GM18868 (cell line): ENCODE results near the gene RAPGEF1.
A peak's percentile ranks its signal among the peaks of the same experiment; 100 is the strongest.
"Not testable (repeated sequence)": the region's sequence is repeated elsewhere in the genome, so short reads cannot be mapped to it uniquely, and the experiment has no call there.

Experiments used
- ATAC-seq: cut with Tn5 transposase; IDR thresholded peaks from one replicate; pipeline ENCODE4 v1.9.1; 2021; ENCODE audit warnings: mild to moderate bottlenecking, moderate library complexity; ENCODE audit not compliant: unreplicated experiment

Gene RAPGEF1

DNA sequence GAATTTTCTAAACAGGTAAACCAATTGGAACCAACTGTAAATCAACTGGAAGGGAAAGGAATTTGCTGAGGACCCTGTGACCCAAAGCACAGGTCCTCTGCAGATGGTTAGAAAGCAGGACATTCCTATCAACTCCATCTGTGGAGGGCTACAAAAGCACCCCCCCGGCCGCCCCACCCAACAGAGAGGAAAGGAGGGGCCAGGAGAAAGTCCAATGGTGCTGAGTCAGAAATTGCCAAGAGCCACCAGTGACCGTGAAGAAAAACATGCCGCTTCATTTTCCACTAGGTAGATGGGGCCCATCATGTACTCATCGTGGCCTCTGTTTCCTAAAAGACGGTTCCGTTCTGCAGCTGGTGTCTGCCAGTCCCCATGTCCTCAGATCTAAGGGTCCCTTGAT, 66.3 kb downstream of the RAPGEF1 start:
- ATAC-seq: no peak

DNA sequence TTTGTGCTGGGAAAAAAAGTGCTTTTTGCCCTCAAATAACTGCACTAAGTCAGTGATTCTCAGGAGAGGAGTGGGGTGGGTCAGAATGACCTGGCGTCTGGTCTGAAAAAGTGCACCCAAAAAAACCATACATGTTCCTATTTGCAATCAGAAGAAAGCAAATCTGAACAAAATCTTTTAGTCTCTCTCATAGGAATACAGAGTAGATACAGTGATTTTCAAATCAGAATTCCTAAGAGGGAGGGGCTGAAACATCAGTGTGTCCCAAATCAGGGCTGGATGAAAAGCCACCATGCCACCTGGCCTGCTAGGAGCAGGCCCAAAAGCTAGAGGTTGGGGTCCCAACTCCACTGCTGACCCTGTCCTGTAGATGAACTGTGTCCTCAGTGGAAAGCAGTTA, 66.8 kb downstream of the RAPGEF1 start:
- no peak for ATAC-seq

DNA sequence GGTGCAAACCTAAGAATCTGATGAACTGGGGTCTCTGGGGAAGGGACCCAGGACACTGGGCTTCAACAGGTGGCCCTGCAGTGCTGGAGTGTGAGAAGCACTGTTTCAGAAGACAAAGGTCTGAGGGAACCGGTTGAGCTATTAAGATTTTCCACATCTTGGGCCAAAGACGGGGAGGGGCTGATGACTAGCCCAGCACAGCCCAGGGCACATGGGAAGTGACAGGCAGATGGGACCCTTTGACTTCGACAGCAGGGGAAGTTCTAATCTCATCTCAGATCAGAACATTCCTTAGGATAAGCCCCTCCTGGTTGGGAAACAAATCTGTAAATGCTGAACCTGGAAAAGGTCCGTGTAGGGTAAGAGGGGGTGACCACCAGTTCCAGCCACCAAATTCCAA, 67.4 kb downstream of the RAPGEF1 start:
- no peak for ATAC-seq

DNA sequence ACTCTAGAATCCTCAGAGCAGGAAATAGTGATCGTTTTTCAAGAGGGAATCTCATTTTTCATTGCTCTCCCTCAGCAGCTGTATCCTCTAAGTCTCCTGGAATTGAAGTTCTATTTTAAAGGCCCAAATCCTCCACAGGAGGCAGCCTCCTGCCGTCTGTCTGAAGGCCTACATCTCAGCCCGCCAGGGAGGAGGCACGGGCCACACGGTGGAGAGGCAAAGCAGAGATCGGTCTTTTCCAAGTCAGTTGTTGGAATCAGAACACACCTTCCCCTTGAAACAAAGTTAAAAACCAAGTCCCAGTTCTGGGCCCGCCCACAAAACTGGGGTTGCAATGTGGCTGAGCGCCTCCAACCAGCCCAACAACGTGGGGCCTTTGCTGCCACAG, 68.7 kb downstream of the RAPGEF1 start:
- ATAC-seq: no peak

- no peak for ATAC-seq
Measured at GRCh38 chr9:131670247-131671132, 69.4 kb downstream of the RAPGEF1 start.

DNA sequence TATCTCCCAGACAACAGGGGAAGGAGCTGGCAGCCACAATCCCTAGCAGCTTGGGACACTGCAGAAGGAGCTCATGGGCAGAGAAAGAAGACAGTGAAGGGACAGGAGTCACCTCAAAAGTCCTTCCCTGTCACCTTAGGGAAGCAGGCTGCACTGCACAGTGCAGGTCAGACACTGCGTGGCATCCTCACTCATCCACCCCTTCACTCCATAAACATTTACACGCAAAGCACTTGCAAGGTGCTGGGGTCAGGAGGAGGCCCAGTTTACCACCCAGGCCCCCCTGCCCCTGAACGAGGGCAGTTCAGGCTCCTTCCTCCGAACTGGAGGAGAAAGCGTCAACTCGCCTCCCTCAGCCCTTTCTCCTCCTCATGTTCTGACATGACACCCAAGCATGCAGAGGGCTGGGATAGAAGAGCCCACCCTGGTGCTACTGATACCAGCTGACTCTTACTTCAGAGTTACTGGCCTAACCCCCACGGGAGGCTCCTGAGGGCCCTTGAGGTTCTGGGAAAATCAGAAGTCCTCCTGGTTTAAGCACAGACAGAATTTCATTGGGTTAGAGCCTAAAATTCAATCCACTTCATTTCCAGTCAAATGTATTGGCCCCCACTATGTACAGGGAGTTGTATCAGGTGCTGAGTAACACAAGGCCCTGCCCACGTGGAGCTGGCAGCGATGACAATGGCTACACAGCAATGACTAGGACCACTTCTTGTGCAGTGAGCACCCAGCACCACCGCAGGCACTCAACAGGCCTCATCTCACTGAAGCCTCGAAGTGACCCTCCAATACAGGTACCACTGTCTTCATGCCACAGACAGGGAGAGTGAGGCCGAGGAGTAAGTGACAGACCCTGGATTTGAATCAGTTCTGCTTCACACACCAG, 70.4 kb downstream of the RAPGEF1 start:
- ATAC-seq: no peak

GRCh38 chr9:131668439-131669268, 71.2 kb downstream of the RAPGEF1 start:
- peak; percentile 50 for ATAC-seq

DNA sequence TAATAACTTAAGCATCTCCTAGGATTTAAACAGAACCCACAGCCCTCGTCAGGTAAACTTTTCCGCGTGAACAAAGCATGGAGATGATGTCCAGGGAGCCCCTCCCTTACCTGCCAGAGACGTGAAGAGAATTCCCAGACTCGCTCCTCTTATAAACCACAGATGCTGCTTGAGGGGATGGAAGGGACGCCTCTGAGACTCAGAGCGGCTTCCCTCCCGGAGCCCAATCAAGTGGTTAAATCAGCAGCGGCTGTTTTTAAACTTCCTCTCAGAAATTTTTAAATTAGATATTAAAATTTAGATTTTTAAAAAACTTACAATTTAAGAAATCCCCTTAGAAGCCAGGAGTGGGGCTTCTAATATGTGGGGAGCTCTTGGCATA, 71.8 kb downstream of the RAPGEF1 start:
- ATAC-seq: no peak

DNA sequence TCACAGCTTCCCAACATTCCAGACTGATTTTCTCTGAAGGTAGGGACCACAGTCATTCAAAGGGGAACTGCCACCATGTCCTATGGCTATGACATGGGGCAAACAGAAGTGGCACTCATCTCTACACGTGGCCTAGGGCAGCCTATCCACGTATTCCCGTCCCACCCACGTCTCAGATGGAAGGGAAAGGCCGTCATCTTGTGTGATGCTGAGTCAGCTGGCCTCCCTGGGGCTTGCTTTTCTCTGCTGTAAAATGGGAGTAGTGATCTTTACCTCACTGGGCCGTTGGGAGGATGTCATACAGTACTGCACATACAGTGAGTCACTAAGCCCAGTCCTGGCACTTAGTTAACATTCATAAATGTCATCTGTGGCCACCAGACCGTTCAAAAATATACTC, 72.3 kb downstream of the RAPGEF1 start:
- no peak for ATAC-seq

GRCh38 chr9:131666774-131667173, 73.1 kb downstream of the RAPGEF1 start:
- ATAC-seq: no peak

- ATAC-seq: no peak
Measured at GRCh38 chr9:131666029-131666428, 73.8 kb downstream of the RAPGEF1 start.

DNA sequence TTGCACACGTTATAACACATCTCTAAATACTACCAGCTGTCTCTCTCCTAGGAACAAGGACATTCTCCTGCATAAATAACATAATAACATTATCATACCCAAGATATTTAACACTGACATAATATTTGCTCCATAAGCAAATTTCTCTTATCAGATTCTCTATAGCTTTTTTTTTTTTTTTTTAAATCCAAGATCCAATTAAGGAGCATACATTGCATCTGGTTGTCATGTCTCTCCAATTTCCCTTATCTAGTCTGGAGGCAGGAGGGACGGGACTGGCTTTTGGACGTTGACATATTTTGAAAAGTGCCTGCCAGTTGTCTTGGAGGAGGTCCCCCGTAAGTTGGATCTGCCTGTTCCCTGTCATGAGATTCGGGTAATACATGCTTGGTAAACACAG, 76.6 kb downstream of the RAPGEF1 start:
- ATAC-seq: no peak

DNA sequence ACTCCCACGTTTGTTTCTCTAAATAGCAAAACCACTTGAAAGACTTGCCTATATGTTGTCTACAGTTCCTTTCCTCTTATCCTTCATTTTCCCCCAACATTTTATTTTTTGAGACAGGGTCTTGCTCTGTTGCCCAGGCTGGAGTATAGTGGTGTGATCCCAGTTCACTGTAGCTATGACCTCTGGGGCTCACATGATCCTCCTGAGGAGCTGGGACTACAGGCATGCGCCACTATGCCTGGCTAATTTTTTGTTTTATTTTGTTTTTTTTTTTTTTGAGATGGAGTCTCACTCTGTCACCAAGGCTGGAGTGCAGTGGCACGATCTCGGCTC, 77.6 kb downstream of the RAPGEF1 start:
- not testable (repeated sequence) for ATAC-seq

DNA sequence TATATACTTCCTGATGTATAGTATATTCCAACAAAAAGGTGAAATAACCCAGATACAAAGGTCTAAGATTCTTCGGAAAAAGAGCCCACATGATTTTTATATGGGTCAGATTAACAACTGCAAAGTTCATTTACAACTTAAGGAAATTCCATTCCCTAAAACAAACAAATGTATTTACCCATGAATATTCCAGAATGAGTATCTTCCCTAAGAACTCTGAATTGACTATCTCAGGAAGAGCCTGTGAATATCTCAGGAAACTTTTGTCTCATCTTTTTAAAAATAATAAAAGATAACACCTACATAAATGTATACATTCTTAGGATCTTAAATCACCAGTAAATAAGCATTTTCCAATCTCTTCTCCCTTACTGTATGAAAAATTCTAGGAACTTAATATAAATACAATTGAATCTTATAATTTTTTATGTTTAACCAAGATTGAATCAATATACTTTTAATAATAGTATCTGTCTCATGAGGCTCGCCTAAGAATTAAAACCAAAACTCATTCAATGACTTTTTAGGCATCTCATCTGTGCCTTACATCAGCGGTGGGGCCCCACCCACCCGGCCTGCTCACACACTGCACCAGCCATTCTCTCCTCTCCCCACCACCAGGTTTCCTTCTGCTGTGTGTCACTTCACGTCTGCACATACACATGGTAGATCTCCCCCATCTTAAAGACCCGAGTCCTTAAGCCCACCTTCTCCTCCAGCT, 78.1 kb downstream of the RAPGEF1 start:
- peak; percentile 52 for ATAC-seq

- no peak for ATAC-seq
Measured at GRCh38 chr9:131660466-131661405, 79.1 kb downstream of the RAPGEF1 start.

DNA sequence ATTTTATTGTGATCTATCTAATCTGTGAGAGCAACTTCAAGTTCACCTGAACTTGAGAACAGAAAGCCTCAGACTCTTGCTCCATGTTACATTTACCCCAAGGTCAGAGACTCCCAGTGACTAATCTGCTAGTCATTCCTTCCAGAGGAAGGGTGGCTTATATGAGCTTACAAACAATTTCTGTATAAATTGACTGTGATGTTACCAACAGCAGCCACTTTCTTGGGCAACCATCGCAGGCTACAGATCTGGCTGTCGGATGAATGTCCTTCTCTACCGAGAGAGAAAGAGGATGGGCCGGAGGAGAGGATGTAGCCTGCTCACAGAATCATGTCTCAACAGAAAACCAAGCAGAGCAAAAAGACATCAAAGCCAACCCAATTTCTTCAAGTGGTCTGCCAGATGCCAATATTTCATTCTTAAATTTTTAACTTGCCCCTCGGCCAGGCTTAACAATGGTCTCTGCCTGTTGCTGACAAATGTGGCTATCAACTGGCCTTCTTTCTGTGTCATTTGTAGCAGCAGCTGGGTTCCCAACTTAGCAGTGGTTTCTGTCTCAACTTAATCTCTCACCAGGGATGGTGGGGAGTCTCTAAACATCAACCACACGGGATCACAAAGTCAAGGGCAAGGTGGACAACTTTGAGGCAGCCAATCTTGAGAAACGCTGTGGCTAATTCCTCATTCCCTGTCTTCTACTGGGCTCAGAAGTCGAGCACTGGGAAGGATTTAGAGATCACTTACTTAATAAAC, 81.3 kb downstream of the RAPGEF1 start:
- ATAC-seq: no peak

DNA sequence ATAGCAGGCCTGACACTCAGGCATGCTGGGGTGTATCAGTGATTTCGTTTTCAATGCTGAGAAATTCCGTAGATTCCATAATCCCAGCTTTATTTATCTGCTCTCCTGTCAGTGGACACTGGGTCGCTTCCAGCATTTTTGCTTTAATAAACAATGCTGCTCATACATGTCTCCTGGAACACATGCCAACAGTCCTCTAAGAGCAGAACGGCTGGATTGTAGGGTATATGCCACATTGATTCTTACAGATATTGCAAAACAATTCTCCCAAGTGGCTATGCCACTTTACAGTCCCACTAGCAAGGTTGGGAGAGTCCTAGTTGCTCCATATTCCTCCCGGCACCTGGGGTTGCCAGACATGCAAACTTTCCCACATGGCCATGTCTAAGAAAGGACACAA, 81.9 kb downstream of the RAPGEF1 start:
- ATAC-seq: no peak

DNA sequence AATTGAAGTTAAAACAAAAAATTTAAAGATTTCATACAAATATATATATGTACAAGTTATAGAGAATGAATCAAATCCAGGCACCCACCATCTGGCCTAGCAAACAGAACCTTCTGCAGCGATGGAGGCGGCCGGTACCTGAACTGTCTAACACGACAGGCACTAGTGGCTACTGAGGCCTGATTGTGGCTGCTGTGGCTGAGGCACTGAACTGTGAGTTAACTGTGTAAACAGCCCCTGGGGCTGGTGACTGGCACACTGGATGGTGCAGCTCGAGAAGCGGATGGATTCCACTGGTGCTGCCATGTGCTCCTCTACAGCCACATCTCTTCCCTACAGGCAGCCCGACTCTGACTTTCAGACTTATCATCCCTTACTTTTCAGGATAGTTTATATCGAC, 82.4 kb downstream of the RAPGEF1 start:
- ATAC-seq: no peak

- ATAC-seq: peak; percentile 15
Measured at GRCh38 chr9:131657037-131657377, 82.9 kb downstream of the RAPGEF1 start.
